ENCODE data around the gene CLSTN1.

The CLSTN1 gene

GRCh38 chr1:9821710-9822109 lies 2.1 kb downstream of the CLSTN1 start:
- ChIA-PET POLR2A (no interaction called here), CTCF (interaction anchor here (0.8 to 1.5 kb wide), 5 partner anchors 37 to 97 kb away, joined by 3 to 5 read pairs (median 4); no protein-coding TSS in a partner anchor)
- TF ChIP-seq CTCF (IDR thresholded peaks at IDR 0.05; ENCODE audit: insufficient read depth, low read length, missing control alignments), result no peak
- peak overlapping the region; percentile 93 for H3K4me3 ChIP-seq (ENCODE audit: low read depth, low read length)
- no peak for DNase-seq (ENCODE audit: low read depth, low spot score)

- DNase-seq (ENCODE audit: low read depth, low spot score), result no peak
- ChIA-PET POLR2A (no interaction called here), CTCF (interaction anchor here (1.5 kb wide), 1 partner anchor 53 kb away, joined by 4 read pairs; no protein-coding TSS in a partner anchor)
- no peak overlapping the region for H3K4me3 ChIP-seq (ENCODE audit: low read depth, low read length)
- TF ChIP-seq CTCF (IDR thresholded peaks at IDR 0.05; ENCODE audit: insufficient read depth, low read length, missing control alignments), result no peak
Observed at GRCh38 chr1:9820521-9820920, 3.2 kb downstream of the CLSTN1 start.

DNA sequence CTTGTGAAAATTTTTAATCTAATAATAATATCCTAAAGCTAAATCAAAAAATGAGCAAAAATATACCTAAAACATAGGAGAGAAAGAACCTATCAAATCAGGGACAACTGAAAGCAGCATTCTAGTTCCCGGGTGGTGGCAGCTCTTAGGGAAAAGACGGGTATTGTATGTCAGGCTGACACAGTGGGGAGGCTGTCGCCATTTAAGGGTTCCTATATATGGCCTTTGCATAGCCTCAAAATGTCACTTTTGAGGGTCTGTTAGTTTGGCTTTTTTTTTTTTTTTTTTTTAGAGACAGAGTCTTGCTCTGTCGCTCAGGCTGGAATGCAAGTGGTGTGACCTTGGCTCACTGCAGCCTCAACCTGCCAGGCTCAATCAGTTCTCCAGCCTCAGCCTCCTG lies 6.0 kb downstream of the CLSTN1 start:
- ChIA-PET CTCF (interaction anchor here (0.8 to 3.2 kb wide), 3 partner anchors 33 to 230 kb away, joined by 3 to 16 read pairs (median 4); no protein-coding TSS in a partner anchor), POLR2A (no interaction called here)
- no peak for TF ChIP-seq CTCF (IDR thresholded peaks at IDR 0.05; ENCODE audit: insufficient read depth, low read length, missing control alignments)
- no peak overlapping the region for H3K4me3 ChIP-seq (ENCODE audit: low read depth, low read length)
- no peak for DNase-seq (ENCODE audit: low read depth, low spot score)

GRCh38 chr1:9816199-9816598 lies 7.6 kb downstream of the CLSTN1 start:
- ChIA-PET CTCF (interaction anchor here (1.0 to 3.2 kb wide), 3 partner anchors 32 to 190 kb away, joined by 3 to 16 read pairs (median 3); no protein-coding TSS in a partner anchor), POLR2A (no interaction called here)
- DNase-seq (ENCODE audit: low read depth, low spot score), result no peak
- no peak for TF ChIP-seq CTCF (IDR thresholded peaks at IDR 0.05; ENCODE audit: insufficient read depth, low read length, missing control alignments)
- H3K4me3 ChIP-seq (ENCODE audit: low read depth, low read length), result no peak overlapping the region

- POLR2A ChIA-PET, result no interaction called here
- no peak for TF ChIP-seq CTCF (IDR thresholded peaks at IDR 0.05; ENCODE audit: insufficient read depth, low read length, missing control alignments)
- no peak overlapping the region for H3K4me3 ChIP-seq (ENCODE audit: low read depth, low read length)
- no peak for DNase-seq (ENCODE audit: low read depth, low spot score)
- CTCF ChIA-PET, result interaction anchor here (0.9 kb wide), 1 partner anchor 50 kb away, joined by 3 read pairs; no protein-coding TSS in a partner anchor
Observed at GRCh38 chr1:9815150-9815549, 8.6 kb downstream of the CLSTN1 start.

GRCh38 chr1:9814619-9815018 lies 9.1 kb downstream of the CLSTN1 start:
- no peak for DNase-seq (ENCODE audit: low read depth, low spot score)
- ChIA-PET CTCF (interaction anchor here (1.1 kb wide), 1 partner anchor 12 kb away, joined by 5 read pairs; no protein-coding TSS in a partner anchor), POLR2A (no interaction called here)
- no peak overlapping the region for H3K4me3 ChIP-seq (ENCODE audit: low read depth, low read length)
- no peak for TF ChIP-seq CTCF (IDR thresholded peaks at IDR 0.05; ENCODE audit: insufficient read depth, low read length, missing control alignments)
